ENCODE results near the gene PRR4. TPM values are rescaled to one million over a fixed set of nuclear protein-coding genes. Genes with fewer than 3 reads are reported as not detected.

PRR4 gene
- total RNA-seq, 1 experiment from 2014 or later: 4.3 TPM

DNA sequence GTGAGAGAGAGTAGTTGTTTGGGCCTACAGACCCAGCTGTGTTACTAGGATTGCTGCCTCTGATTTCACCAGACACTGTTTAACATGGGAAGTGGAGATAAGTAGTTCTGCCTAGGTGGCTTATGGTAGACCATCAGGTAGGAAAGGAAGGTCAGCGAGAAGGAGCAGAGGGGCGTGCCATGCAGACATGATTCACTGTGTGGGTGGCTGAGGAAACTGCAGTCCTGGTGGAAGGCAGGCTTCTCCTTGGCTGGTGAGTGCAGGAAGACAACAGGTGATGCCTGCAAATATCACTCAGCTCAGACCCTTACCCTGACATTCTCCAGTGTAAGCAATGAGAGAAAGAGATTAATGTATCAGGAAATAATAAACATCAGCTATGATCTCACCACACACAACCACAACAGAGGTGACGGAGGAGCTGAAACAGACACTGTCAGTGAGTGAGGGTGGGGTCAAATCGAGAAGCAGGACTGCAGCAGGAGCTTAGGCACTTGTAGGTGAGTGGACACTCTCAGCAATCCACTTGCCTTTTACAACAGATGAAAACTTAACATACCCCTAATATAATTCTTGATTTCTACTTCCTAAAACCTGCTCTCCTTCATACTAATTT, 2.1 kb upstream of the PRR4 start:
- Histone ChIP-seq H3K18ac (ENCODE audit: insufficient read length, low read depth, low read length) (no peak overlapping the region), H3K4ac (ENCODE audit: low read depth, low read length) (no peak overlapping the region), H2AK5ac (ENCODE audit: insufficient read length, low read length) (no peak overlapping the region), H3K4me2 (ENCODE audit: insufficient read depth, insufficient read length, low read length) (no peak overlapping the region), H3K79me2 (ENCODE audit: insufficient read depth, low read length) (no peaks in the 10 kb centered on the region), H3K79me1 (ENCODE audit: insufficient read depth, low read depth, low read length, poor library complexity, severe bottlenecking) (no peaks in the 10 kb centered on the region), H3K27me3 (ENCODE audit: insufficient read depth, low read length) (no peaks in the 10 kb centered on the region), H3K23ac (ENCODE audit: insufficient read length, low read depth, low read length) (no peak overlapping the region), H2BK120ac (ENCODE audit: low read depth, low read length, poor library complexity, severe bottlenecking) (no peak overlapping the region), H4K20me1 (ENCODE audit: control insufficient read depth, insufficient read depth, insufficient read length) (no peaks in the 10 kb centered on the region), H4K8ac (replicated peaks; ENCODE audit: insufficient read length, low read depth, low read length) (no peak overlapping the region), H3K14ac (ENCODE audit: insufficient read depth, low read length) (no peak overlapping the region), H3K23me2 (ENCODE audit: insufficient read length, low read depth, low read length, poor library complexity, severe bottlenecking) (no peaks in the 10 kb centered on the region), H4K5ac (ENCODE audit: insufficient read length, low read depth, low read length) (no peak overlapping the region), H2BK5ac (ENCODE audit: insufficient read length, low read length) (no peak overlapping the region), H2BK20ac (ENCODE audit: low read depth, low read length, poor library complexity, severe bottlenecking) (no peak overlapping the region), H3K9me3 (ENCODE audit: control insufficient read depth, low read depth, low read length) (peaks cover 8% of the 10 kb centered on the region), H3T11ph (ENCODE audit: low read length) (no peak overlapping the region), H3K56ac (ENCODE audit: insufficient read length, low read depth, low read length) (no peak overlapping the region), H2BK15ac (ENCODE audit: low read depth, low read length) (no peak overlapping the region), H3K9ac (ENCODE audit: extremely low read depth, insufficient read length, low read length) (no peak overlapping the region), H4K91ac (ENCODE audit: insufficient read length, low read depth, low read length) (no peak overlapping the region), H2AFZ (ENCODE audit: low read length) (no peak overlapping the region), H3K4me1 (ENCODE audit: insufficient read depth, low read length) (no peaks in the 10 kb centered on the region), H2BK12ac (ENCODE audit: insufficient read length, low read depth, low read length) (no peak overlapping the region), H3K27ac (ENCODE audit: insufficient read length, low read depth, low read length) (no peak overlapping the region)
- H3K9me3 Mint-ChIP-seq: peaks cover 11 to 19% of the 10 kb centered on the region in 2 experiments
- peaks cover 18 to 26% (median 20%) of the 10 kb centered on the region in 3 experiments for H3K36me3 Mint-ChIP-seq (ENCODE audit: insufficient read depth in 1 of 3, low read depth in 3 of 3)
- no peaks in the 10 kb centered on the region for H3K27me3 Mint-ChIP-seq (ENCODE audit: low read depth)
- no peaks in the 10 kb centered on the region for H3K4me1 Mint-ChIP-seq
- TF ChIP-seq, protein P1, sequence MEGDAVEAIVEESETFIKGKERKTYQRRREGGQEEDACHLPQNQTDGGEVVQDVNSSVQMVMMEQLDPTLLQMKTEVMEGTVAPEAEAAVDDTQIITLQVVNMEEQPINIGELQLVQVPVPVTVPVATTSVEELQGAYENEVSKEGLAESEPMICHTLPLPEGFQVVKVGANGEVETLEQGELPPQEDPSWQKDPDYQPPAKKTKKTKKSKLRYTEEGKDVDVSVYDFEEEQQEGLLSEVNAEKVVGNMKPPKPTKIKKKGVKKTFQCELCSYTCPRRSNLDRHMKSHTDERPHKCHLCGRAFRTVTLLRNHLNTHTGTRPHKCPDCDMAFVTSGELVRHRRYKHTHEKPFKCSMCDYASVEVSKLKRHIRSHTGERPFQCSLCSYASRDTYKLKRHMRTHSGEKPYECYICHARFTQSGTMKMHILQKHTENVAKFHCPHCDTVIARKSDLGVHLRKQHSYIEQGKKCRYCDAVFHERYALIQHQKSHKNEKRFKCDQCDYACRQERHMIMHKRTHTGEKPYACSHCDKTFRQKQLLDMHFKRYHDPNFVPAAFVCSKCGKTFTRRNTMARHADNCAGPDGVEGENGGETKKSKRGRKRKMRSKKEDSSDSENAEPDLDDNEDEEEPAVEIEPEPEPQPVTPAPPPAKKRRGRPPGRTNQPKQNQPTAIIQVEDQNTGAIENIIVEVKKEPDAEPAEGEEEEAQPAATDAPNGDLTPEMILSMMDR (conservative IDR thresholded peaks at IDR 0.05): no peak
- WGBS (ENCODE audit: extremely low coverage, insufficient read length, low lambda C conversion rate): no CpG with 5 or more reads among the region's 4 CpGs
- DNase-seq: no peak
- no peak overlapping the region for H3K4me3 Mint-ChIP-seq
- H3K27ac Mint-ChIP-seq: no peak overlapping the region

Measured in H9 (cell line).